DOHH2 (cell line): ENCODE data around the gene DPP10.

Source experiments
- CTCF ChIP-seq: fragments of 200-600 bp; sonication (generic); IDR thresholded peaks from one replicate; pipeline ENCODE4 v1.5.1; 2014; ENCODE audit warnings: antibody characterized with exemption, mild to moderate bottlenecking, low read depth, low read length; ENCODE audit not compliant: poor library complexity, severe bottlenecking
- EZH2phosphoT487 ChIP-seq: fragments of 200-600 bp; sonication (generic); IDR thresholded peaks from 2 replicates; pipeline ENCODE4 v1.6.1; 2017; ENCODE audit warnings: borderline replicate concordance, mild to moderate bottlenecking, antibody characterized with exemption, low read length, moderate library complexity, mixed read lengths

DNA sequence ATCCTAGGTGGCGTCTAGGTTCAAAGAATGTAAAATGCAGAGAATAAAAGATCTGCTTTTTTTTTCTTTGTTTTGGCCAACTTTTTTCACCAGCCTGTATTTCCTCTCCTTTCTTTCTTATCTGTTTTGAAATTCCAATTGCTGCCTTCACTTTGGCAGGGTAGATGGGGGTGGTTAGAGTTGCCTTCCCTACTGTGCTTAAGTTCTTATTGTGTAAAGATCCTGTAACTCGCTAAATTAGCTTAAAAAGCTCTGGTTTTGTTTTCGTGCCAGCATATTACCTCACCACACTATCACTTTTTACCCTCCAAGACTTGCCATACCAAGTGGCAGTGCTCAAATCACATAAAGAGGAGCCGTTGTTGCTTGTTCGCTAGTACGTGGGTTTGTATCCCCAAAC lies 921.7 kb downstream of the DPP10 start:
- TF ChIP-seq CTCF (no peak), EZH2phosphoT487 (no peak)
